Epithelial cell of esophagus (primary cell): ENCODE results near the gene FTSJ1.

ENCODE experiments used
- DNase-seq: peaks from one replicate; pipeline ENCODE4 v3.0.0; 2010; ENCODE audit warnings: low read depth
- H3K4me3 ChIP-seq: 2 replicates; pipeline ENCODE4 v1.5.1; 2011; ENCODE audit warnings: mild to moderate bottlenecking, low read length, control low read depth
- TF ChIP-seq, protein P1 (sequence below): IDR thresholded peaks from 2 replicates; pipeline ENCODE4 v1.5.1; 2011; ENCODE audit warnings: low read depth, mild to moderate bottlenecking, low read length, control low read depth, inconsistent platforms; ENCODE audit not compliant: insufficient read depth; ENCODE audit errors: missing control alignments

The FTSJ1 gene

DNA sequence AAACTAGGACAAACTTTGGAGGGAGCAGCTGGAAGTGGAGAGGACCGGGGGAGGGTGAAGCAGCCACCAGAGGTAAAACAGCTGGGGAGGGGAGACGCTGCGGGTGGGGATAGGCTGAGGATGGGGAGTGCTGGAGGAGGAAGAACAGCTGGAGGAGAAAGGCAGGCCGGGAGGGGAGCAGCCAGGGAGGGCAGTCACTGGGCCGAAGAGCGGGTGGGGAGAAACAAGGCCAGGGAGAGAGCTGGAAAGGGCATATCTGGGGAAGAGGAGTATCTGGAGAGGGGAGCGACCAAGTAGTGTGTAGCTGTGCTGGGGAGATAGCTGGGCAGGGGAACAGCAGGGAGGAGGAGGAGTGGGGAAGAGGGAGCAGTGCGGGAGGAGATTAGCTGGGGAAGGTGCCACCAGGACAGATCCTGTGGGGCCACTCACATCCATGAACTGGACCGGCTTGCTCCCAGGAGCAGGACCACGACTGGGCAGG is 8.7 kb upstream of the FTSJ1 start:
- peak overlapping the region; percentile 58 for H3K4me3 ChIP-seq
- TF ChIP-seq, protein P1, sequence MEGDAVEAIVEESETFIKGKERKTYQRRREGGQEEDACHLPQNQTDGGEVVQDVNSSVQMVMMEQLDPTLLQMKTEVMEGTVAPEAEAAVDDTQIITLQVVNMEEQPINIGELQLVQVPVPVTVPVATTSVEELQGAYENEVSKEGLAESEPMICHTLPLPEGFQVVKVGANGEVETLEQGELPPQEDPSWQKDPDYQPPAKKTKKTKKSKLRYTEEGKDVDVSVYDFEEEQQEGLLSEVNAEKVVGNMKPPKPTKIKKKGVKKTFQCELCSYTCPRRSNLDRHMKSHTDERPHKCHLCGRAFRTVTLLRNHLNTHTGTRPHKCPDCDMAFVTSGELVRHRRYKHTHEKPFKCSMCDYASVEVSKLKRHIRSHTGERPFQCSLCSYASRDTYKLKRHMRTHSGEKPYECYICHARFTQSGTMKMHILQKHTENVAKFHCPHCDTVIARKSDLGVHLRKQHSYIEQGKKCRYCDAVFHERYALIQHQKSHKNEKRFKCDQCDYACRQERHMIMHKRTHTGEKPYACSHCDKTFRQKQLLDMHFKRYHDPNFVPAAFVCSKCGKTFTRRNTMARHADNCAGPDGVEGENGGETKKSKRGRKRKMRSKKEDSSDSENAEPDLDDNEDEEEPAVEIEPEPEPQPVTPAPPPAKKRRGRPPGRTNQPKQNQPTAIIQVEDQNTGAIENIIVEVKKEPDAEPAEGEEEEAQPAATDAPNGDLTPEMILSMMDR = no peak
- no peak for DNase-seq

DNA sequence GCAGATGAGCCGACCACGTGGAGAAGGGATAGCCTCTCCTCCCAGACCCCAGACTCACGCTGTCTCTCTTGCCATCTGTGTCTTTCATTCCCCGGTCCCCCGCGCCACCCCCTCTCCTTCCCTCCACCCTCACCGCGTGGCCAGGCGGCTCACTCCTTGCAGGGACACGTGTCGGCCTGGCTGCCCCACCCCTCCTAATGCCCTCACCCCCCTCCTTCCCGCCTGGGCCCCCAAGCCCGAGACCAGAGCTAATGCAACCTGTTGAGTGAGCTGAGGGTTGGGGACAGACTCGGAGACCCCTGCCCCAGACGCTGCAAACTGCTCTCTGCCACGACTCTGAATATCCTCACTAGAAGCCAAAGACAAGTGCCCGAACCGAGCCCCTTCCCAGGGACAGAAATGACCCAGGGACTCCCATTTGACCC is 7.7 kb upstream of the FTSJ1 start:
- peak overlapping the region; percentile 58 for H3K4me3 ChIP-seq
- TF ChIP-seq, protein P1 = no peak
- DNase-seq = peak; percentile 32

DNA sequence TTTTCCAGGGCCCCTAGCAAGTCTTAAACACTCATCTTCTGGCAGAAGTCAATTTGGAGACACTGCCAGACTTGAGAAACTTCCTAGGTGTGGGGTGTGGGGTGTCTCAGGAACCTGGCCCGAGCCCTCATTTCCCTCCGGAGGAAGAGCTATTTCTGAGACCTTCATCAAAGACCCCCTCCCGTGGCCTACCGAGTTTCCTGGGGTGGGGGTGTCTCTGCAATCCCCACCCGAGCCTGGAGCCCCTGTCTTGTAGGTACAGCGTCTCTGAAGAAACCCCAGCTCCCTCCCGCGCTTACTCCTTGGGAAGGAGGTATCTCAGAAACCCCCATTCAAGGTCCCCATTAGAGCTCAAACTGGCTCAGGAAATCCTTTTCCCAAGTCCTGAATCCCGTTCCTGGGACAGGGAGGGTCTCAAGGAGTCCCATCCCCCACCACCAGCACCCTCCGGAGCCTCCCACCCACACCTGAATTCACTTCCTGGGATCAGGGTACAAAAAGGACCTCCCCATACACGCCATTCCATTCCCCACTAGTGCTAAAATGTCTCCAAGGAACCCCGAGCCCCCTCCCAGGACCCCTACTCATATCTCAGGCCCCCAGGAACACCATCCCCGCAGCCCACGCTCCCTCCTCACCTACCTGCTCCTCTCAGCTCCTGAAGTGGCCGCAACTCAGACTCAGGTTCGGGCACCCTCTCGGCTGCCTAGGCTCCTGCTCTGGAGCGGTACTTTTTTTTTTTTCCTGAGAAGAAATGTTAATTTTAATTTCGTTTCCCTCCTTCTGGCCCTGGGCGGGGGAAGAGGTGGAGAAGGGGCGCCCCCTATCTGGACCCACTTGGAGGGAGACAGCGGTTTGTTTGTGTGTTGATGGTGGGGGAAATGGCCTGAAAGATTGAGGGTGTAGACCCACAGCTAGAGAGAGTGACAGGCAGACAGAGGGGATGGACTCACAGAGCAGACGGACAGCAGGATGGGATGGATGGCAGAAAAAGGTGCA is 7.0 kb upstream of the FTSJ1 start:
- peak overlapping the region; percentile 58 for H3K4me3 ChIP-seq
- TF ChIP-seq, protein P1 = no peak
- DNase-seq = no peak

DNA sequence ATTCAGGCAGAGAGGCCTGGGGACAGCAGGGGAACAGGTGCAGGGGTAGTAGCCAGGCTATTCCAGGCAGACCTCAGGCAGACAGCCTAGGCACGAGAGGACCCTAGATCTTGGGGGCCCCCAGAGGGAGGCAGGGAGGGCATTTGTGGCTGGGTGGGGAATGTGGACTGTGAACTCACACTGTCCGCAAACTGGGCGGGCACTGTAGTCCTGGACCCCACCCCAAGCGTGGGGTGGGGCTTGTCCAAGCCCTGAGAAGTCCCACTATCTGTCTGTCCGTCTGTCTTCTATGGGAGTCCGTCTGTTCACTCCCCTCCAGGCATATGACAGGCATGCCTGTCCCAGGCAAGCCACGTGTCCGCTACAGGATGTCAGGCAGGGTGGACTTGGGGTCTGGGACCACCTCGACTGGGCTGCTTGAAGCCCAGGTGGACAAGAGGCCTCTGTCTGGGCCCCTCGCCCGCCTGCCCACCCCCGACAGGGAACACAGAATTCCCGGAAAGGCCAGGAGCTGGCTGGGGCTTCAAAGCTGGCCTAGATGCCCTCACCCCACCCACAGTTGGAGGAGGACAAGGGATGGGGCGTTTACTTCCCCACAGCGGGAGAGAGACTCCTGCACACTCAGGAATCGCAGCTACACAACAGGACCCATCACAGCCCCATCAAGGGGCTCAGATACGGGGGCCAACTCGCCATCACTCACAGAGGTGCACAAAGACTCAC is 5.7 kb upstream of the FTSJ1 start, which contains the start of gene SLC38A5:
Gene SLC38A5, minus strand, starts transcription at position 151 of the 723 bp plus-strand sequence. CDS start 2,336 bp downstream, outside the sequence.
- peak within 1 kb of the TSS; percentile 58 for H3K4me3 ChIP-seq
- DNase-seq = no peak
- TF ChIP-seq, protein P1 = no peak

DNA sequence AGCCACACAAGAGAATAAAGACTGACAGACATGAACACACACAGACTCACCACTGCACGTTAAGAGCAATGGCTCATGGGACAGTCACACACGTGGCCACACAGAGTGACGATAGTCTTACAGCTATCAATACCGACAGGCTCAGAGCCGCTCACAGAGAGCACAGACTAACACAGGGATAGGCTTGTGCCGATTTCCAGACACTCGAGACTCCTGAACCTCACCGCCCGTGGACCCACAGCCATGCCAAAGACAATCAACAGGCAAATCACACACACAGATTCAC is 5.2 kb upstream of the FTSJ1 start:
- TF ChIP-seq, protein P1 = no peak
- H3K4me3 ChIP-seq = no peak overlapping the region
- DNase-seq = no peak

DNA sequence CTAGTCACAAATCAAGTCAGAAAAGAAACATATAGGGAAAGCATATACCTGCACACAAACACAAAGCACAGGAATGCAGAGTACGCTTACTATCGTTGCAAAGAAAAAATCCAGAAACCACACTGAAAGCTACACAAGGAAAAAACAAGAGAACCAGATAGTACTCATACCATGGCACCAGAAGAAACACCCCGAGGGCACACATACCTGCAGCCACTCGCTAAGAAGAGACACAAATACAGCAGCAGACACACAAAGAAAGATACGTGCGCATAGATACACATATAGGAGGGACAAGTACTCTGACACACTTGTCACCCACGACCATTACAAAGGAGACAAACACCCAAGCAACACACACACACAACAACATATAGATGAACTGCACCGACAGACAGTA is 4.5 kb upstream of the FTSJ1 start:
- peak; percentile 72 for DNase-seq

More for the DNA sequence above, 4.5 kb upstream of the FTSJ1 start:
- no peak overlapping the region for H3K4me3 ChIP-seq
- TF ChIP-seq, protein P1 = no peak
